GM12878 (cell line): ENCODE data around the gene MED19. TPM values are rescaled to one million over a fixed set of nuclear protein-coding genes. Genes with fewer than 3 reads are reported as not detected.

Experiments used
- ATAC-seq: fragments of 200-7000 bp; cut with Tn5 transposase; 3 replicates; pipeline ENCODE4 v1.9.1; 2020; ENCODE audit warnings: mild to moderate bottlenecking, moderate library complexity
- BruUV-seq: library from RNA; stranded (reverse); fragments of 400-500 nt; replicated peaks from 2 replicates; lab custom pipeline; 2021; lab: Mats Ljungman, UMichigan
- CTCF ChIA-PET: fragments of 300-600 bp; sonication (Branson Sonifier 250); formaldehyde crosslinking; extraction: SDS; loops from one replicate; lab custom pipeline; 2021; ENCODE audit warnings: inconsistent platforms; lab: Yijun Ruan, JAX
- POLR2A ChIA-PET: fragments of 350-600 bp; formaldehyde crosslinking; extraction: SDS; loops from one replicate; lab custom pipeline; 2021; ENCODE audit warnings: inconsistent platforms; lab: Charles Lee
- RAD21 ChIA-PET: fragments of 300-600 bp; sonication (Branson Sonifier 250); formaldehyde crosslinking; loops from one replicate; lab custom pipeline; 2023; ENCODE audit warnings: antibody characterized with exemption; ENCODE audit not compliant: unreplicated experiment; lab: Charles Lee
- SMC1A ChIA-PET: fragments of 300-600 bp; sonication (Branson Sonifier 250); formaldehyde crosslinking; loops from one replicate; lab custom pipeline; 2023; ENCODE audit not compliant: unreplicated experiment, uncharacterized antibody; lab: Charles Lee
- DNase-seq: peaks from one replicate; pipeline ENCODE4 v3.0.0-alpha.2; 2011; ENCODE audit warnings: low read depth, low spot score
- FAIRE-seq: peaks from 3 replicates; lab custom pipeline; 2011; peaks lifted over from hg19 to GRCh38; lab: Jason Lieb, UNC
- H2AFZ ChIP-seq: 2 replicates; pipeline ENCODE4 v1.6.0; 2011; ENCODE audit warnings: low read depth, low read length, control low read depth; ENCODE audit not compliant: control insufficient read depth
- H3K27ac ChIP-seq: 2 replicates; pipeline ENCODE4 v1.5.1; 2011; ENCODE audit warnings: control low read depth; ENCODE audit not compliant: control insufficient read depth, insufficient read depth
- H3K27me3 ChIP-seq, 2 experiments: replicated peaks in 1 of 2; 2 replicates each; pipeline versions ENCODE4 v1.6.0 to v1.6.1; 2011; ENCODE audit warnings: low read length in 1 of 2; ENCODE audit not compliant: control insufficient read depth in 2 of 2, insufficient read depth in 2 of 2
- H3K36me3 ChIP-seq, 2 experiments: 2 replicates each; pipeline ENCODE4 v1.5.1; 2011; ENCODE audit warnings: low read length in 1 of 2; ENCODE audit not compliant: control insufficient read depth in 2 of 2, insufficient read depth in 2 of 2
- H3K4me1 ChIP-seq: 2 replicates; pipeline ENCODE4 v1.6.1; 2011; ENCODE audit warnings: mild to moderate bottlenecking, low read length, moderate library complexity, mixed read lengths; ENCODE audit not compliant: control insufficient read depth, insufficient read depth
- H3K4me2 ChIP-seq: 2 replicates; pipeline ENCODE4 v1.6.0; 2011; ENCODE audit warnings: control low read depth; ENCODE audit not compliant: control insufficient read depth, insufficient read depth
- H3K4me3 ChIP-seq: fragments of 200-600 bp; sonication (generic); 2 replicates; pipeline ENCODE4 v1.5.1; 2016
- H3K79me2 ChIP-seq: 2 replicates; pipeline ENCODE4 v1.6.0; 2011; ENCODE audit warnings: low read length; ENCODE audit not compliant: control insufficient read depth, insufficient read depth
- H3K9ac ChIP-seq: 2 replicates; pipeline ENCODE4 v1.8.0; 2011; ENCODE audit warnings: low read length, control low read depth, mixed read lengths; ENCODE audit not compliant: control insufficient read depth, insufficient read depth
- H3K9me3 ChIP-seq: replicated peaks from 3 replicates; pipeline ENCODE4 v1.5.1; 2011; ENCODE audit warnings: mild to moderate bottlenecking, low read length; ENCODE audit not compliant: control insufficient read depth, insufficient read depth
- H4K20me1 ChIP-seq: 2 replicates; pipeline ENCODE4 v1.6.0; 2011; ENCODE audit not compliant: control insufficient read depth, insufficient read depth
- ATF3 ChIP-seq: IDR thresholded peaks from 2 replicates; pipeline ENCODE4 v1.6.1; 2011; ENCODE audit warnings: low read depth, mild to moderate bottlenecking, low read length, moderate library complexity, borderline replicate concordance; ENCODE audit errors: extremely low read depth
- CBFB ChIP-seq: IDR thresholded peaks from 2 replicates; pipeline ENCODE4 v1.6.1; 2016; ENCODE audit warnings: antibody characterized with exemption, low read depth
- ELK1 ChIP-seq: IDR thresholded peaks from 2 replicates; pipeline ENCODE4 v1.6.1; 2012; ENCODE audit warnings: low read depth, low read length, improper control_type of control experiment
- ESRRA ChIP-seq: IDR thresholded peaks from 2 replicates; pipeline ENCODE4 v1.6.1; 2012; ENCODE audit warnings: mild to moderate bottlenecking, low read length, improper control_type of control experiment
- HCFC1 ChIP-seq: fragments of 150-350 bp; IDR thresholded peaks from 2 replicates; pipeline ENCODE4 v1.6.1; 2014; ENCODE audit warnings: low read length
- HDAC2 ChIP-seq: fragments of 200-600 bp; sonication (generic); IDR thresholded peaks from 2 replicates; pipeline ENCODE4 v1.6.1; 2017
- HDAC6 ChIP-seq: fragments of 200-600 bp; sonication (generic); IDR thresholded peaks from one replicate; pipeline ENCODE4 v1.8.0; 2017; ENCODE audit warnings: antibody characterized with exemption; ENCODE audit not compliant: unreplicated experiment
- MTA2 ChIP-seq: fragments of 450-650 bp; IDR thresholded peaks from 2 replicates; pipeline ENCODE4 v1.6.1; 2016; ENCODE audit warnings: low read depth, mild to moderate bottlenecking, moderate library complexity
- MXI1 ChIP-seq: fragments of 150-350 bp; IDR thresholded peaks from 2 replicates; pipeline ENCODE4 v1.6.1; 2011; ENCODE audit warnings: low read depth, mild to moderate bottlenecking, inconsistent platforms, low read length, improper control_type of control experiment
- NR2C1 ChIP-seq: fragments of 450-650 bp; IDR thresholded peaks from 2 replicates; pipeline ENCODE4 v1.6.1; 2017; ENCODE audit warnings: antibody characterized with exemption, mild to moderate bottlenecking, moderate library complexity
- PML ChIP-seq: IDR thresholded peaks from 2 replicates; pipeline ENCODE4 v1.6.1; 2012; ENCODE audit warnings: low read length, inconsistent platforms
- SMC3 ChIP-seq: IDR thresholded peaks from 2 replicates; pipeline ENCODE4 v1.6.1; 2011; ENCODE audit warnings: low read length, improper control_type of control experiment, borderline replicate concordance
- SREBF2 ChIP-seq: IDR thresholded peaks from 2 replicates; pipeline ENCODE4 v1.6.1; 2012; ENCODE audit warnings: mild to moderate bottlenecking, low read length
- USF2 ChIP-seq: IDR thresholded peaks from 2 replicates; pipeline ENCODE4 v1.6.1; 2011; ENCODE audit warnings: low read depth, low read length, improper control_type of control experiment, borderline replicate concordance
- ZBTB11 ChIP-seq: fragments of 450-650 bp; formaldehyde crosslinking; IDR thresholded peaks from 2 replicates; pipeline ENCODE4 v1.5.0; 2022; ENCODE audit warnings: mild to moderate bottlenecking, missing genetic modification characterization
- ZBTB33 ChIP-seq: fragments of 450-650 bp; IDR thresholded peaks from 2 replicates; pipeline ENCODE4 v1.6.1; 2017; ENCODE audit warnings: mild to moderate bottlenecking
- WGBS: methylation state at CpG from one replicate; pipeline ENCODE4 v1.1.6; 2016; ENCODE audit warnings: low lambda C conversion rate; ENCODE audit not compliant: insufficient replicate concordance, insufficient coverage; ENCODE audit errors: missing lambda C conversion rate; 5-methylcytosine and 5-hydroxymethylcytosine counted together
- in situ Hi-C: fragments of 300-500 bp; cut with MboI; formaldehyde crosslinking; loops from 9 replicates; pipeline ENCODE4 v1.14.3; 2018; ENCODE audit warnings: mixed read lengths
- intact Hi-C: fragments of 100-400 bp; cut with micrococcal nuclease; formaldehyde crosslinking; loops from one replicate; pipeline ENCODE4 v1.14.2; 2022; ENCODE audit not compliant: unreplicated experiment
- polyA plus RNA-seq, 11 experiments: library from polyadenylated mRNA; depleted of rRNA in 4 of 11; unstranded in 6 of 11; stranded (reverse) in 5 of 11; fragments of >200 nt; fragmentation: Nextera tagmentation in 4 of 11; fragmentation: Illumina TruSeq in 1 of 11; extraction: Ambion mirVana in 4 of 11; extraction: Trizol in 1 of 11; gene quantifications; 1 replicate in 1 of 11; 2 replicates in 10 of 11; pipeline versions ENCODE4 v1.2.1 to v1.2.3, GENCODE V29; 2011 to 2016; ENCODE audit warnings: inconsistent platforms in 2 of 11, missing spikeins in 2 of 11, low read depth in 1 of 11
- total RNA-seq, 4 experiments: library from RNA; depleted of rRNA in 3 of 4; stranded (reverse); fragments of >200 nt in 3 of 4; fragmentation: Illumina TruSeq in 1 of 4; extraction: Trizol in 1 of 4; gene quantifications; 2 replicates each; pipeline versions ENCODE4 v1.2.1 to v1.2.3, GENCODE V29; 2013 to 2021

The MED19 gene
- total and polyA plus RNA-seq, 10 of the 15 experiments (the other 5 are each of a cell fraction or from before 2014, with no cell fraction given): 4.9 to 28.2 (median 17.3) TPM

GRCh38 chr11:57758174-57758573 is 46.2 kb upstream of the MED19 start:
- H3K27me3 ChIP-seq: no peaks in the 10 kb centered on the region
- ChIA-PET CTCF (interaction anchor here (1.0 to 10.1 kb wide), 3 partner anchors 10 to 766 kb away, joined by 3 to 169 read pairs (median 9); no protein-coding TSS in a partner anchor), POLR2A (interaction anchor here (6.6 kb wide), 1 partner anchor 15 kb away, joined by 63 read pairs; the partner anchor contains the start of gene SELENOH), SMC1A (interaction anchor here (11.1 to 11.4 kb wide), 2 partner anchors 32 to 42 kb away, joined by 143 to 197 read pairs; no protein-coding TSS in a partner anchor), RAD21 (interaction anchor here (0.6 to 12.9 kb wide), 4 partner anchors 12 to 42 kb away, joined by 3 to 141 read pairs (median 4); no protein-coding TSS in a partner anchor)
- in situ Hi-C loops (no loop called here), intact Hi-C loops (no loop called here)
- ATAC-seq (no peak), FAIRE-seq (no peak), DNase-seq (no peak)
- no peaks in the 10 kb centered on the region for H3K36me3 ChIP-seq
- no peak overlapping the region for H2AFZ ChIP-seq
- 100% methylated on average over 3 of the region's 3 CpGs for WGBS
- H3K27ac ChIP-seq: no peak overlapping the region
- no peaks in the 10 kb centered on the region for H4K20me1 ChIP-seq
- H3K4me2 ChIP-seq: no peak overlapping the region
- H3K4me3 ChIP-seq: no peak overlapping the region
- H3K4me1 ChIP-seq: no peaks in the 10 kb centered on the region
- no peak overlapping the region for H3K9ac ChIP-seq
- BruUV-seq: no TSS peak
- peaks cover 16% of the 10 kb centered on the region for H3K79me2 ChIP-seq
- no peaks in the 10 kb centered on the region for H3K9me3 ChIP-seq
- no peak for TF ChIP-seq PML
- no peak for TF ChIP-seq ZBTB33
- no peak for TF ChIP-seq SREBF2
- no peak for TF ChIP-seq SMC3
- no peak for TF ChIP-seq ZBTB11
- no peak for TF ChIP-seq ELK1
- TF ChIP-seq MXI1: no peak
- TF ChIP-seq HDAC6: no peak
- no peak for TF ChIP-seq ATF3
- no peak for TF ChIP-seq CBFB
- no peak for TF ChIP-seq ESRRA
- TF ChIP-seq USF2: no peak
- no peak for TF ChIP-seq NR2C1
- TF ChIP-seq MTA2: no peak
- TF ChIP-seq HDAC2: no peak
- no peak for TF ChIP-seq HCFC1
